GM19193 (cell line): ENCODE results near the gene HGFAC.

Experiments
- POLR2A ChIP-seq: IDR thresholded peaks from 4 replicates; pipeline ENCODE4 v1.6.1; 2011; ENCODE audit not compliant: insufficient read depth, insufficient read length; ENCODE audit errors: extremely low read depth

HGFAC gene

DNA sequence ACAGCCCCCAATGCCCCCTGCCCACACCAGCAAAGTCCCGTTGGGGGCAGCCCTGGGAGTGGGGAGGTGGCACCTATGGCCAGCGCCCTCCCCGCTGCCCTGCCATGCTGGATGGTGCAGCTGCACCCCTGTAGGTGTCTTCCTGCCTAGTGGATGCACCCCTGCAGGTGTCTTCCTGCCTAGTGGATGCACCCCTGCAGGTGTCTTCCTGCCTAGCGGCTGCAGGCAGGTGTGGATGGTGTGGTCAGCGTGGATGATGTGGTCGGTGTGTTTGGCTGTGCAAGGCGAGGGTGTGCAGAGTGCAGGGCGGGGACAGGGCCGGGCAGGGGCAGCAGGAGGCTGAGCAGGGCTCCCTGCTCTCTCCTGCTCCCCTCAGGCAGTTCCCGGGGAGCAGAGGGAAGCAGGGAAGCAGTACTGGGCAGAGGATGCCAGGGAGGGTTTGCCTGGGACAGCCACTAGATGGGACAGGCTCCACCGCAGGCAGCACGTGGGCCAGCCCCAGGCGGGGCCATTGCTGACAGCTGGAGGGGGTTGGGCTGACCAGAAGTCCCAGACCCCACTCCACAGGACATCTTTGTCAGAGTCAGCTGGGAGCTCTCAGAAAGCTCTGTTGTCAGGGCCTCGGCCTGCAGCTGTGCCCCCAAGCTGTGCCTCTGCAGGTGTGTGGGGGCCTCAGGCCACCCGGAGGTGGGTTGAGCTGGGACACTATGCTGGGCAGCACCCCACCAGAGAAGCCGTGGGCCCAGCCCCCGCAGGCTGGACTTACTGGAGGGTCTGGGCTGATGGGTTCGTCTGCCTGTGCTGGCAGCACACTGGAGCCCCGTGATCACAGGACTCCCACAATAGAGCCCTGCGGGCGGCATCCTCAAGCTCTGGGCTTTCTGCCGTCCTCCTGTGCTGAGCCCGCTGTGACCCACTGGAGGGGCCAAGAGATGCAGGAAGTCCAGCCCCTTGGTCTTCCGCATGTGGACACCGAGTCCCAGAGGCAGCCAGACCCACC lies 45.1 kb downstream of the HGFAC start:
- TF ChIP-seq POLR2A, result no peak

DNA sequence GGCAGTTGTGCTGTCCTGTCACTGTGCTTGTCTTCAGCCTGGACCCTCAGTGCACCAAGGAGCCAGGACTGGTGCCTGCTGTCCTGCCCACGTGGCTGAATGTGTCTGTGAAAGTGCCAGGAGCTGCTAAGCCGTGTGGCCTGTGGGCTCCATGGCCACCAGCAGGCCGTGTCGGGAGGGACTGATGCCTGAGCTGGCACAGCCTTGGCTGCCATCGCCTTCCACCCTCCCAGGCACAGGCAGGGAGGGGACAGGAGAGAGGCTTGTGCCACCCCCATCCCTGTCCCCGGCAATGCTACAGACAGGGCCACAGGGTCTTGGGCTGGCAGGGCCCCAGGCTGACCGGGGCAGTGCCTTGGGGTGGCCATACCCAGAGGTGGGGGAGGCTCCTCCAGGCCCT lies 46.1 kb downstream of the HGFAC start:
- TF ChIP-seq POLR2A, result no peak

DNA sequence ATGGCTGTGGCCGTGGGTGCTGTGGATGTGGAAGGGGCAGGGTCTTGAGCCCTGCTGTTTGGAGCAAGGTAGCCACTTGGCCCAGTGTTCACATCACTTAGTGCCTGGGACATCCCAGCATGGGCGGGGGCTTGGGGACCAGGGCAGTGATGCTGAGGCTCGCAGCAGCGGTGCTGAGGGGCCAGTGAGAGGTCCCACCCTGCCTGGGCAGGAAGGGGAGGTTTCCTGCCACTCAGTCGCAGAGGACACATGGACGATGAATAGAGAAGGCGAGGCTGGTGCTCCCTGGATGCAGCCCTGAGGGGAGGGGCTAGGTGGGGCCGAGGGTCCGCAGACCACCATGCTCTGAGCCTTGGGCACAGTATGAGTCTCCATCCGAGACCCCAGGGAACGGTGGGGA lies 47.1 kb downstream of the HGFAC start:
- TF ChIP-seq POLR2A, result no peak

GRCh38 chr4:3489451-3489962 lies 47.7 kb downstream of the HGFAC start:
- TF ChIP-seq POLR2A, result no peak

DNA sequence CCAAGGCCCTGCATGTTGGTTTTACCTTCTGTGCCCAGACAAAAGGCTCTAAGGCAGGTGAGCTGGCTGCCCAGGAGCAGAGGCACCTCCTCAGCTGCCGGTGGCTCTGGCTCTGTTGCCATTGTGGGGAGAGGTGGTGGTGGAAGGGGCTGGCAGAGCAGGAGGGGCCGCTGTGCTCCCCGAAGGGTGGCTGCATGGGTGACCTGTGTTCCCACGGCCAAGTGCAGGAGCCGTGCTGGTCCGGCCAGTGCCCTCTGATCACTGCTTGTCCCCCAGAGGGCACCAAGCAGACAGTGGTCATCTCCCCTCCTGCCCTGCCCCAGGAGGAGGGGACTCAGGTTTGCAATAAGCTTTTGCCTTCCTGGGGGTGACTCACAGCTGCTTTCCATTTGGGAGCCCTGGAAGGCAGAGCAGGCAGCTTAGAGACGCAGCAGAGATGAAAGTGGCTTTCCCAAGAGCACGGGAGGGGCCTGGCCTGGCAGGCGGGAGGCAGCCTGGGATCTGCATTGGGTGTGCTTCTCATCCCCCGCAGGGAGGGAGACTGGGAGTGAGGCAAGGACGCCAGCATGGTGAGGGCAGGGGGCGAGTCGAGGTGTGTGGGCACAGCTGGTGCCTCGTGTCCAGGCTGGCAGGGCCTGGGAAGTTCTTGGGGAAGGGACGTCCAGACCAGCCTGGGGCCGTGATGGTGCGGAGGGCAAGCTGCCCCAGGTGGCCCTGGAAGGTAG lies 50.1 kb downstream of the HGFAC start:
- no peak for TF ChIP-seq POLR2A

GRCh38 chr4:3492741-3493719 lies 51.3 kb downstream of the HGFAC start:
- no peak for TF ChIP-seq POLR2A

DNA sequence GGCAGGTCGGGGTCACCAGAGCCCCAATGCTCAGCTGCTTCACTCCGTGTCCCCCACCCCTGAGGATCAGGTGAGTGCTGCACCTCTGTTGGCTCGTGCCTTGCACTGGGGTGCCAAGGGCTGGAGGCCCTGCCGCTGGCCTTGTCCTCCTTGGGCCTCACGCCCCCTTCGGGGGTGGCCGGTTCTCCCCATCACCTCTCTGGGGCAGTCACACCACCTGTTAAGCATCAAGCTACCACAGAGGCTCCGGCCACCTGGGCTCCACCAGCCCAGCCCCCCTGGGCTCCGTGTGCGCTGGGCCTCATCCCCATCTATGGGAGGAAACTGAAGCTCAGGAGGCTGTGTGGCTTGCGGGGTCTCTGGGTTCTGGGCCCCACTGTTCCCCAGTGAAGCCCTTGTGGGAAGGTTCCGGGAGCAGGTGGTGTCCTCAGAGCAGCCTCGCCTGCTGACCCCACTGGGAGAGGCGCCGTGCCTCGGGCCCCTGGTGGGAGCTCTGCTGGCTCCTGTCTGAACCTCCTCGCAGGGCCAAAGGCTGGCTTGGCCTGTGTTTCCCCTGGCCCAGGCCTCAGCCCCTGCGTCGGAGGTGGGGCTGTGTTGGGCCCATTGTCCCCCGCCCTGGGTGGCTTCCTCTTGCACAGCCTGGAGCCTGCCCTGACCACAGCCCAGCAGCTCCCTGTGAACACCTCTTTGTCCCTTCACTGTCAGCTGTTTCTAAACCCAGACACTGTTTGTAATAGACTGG lies 52.1 kb downstream of the HGFAC start:
- no peak for TF ChIP-seq POLR2A

- TF ChIP-seq POLR2A, result no peak
Measured at GRCh38 chr4:3494462-3494871, 52.7 kb downstream of the HGFAC start.

GRCh38 chr4:3495204-3495975 lies 53.6 kb downstream of the HGFAC start:
- no peak for TF ChIP-seq POLR2A

- no peak for TF ChIP-seq POLR2A
Measured at GRCh38 chr4:3496021-3496420, 54.3 kb downstream of the HGFAC start.

- TF ChIP-seq POLR2A, result no peak
Measured at GRCh38 chr4:3497095-3497494, 55.3 kb downstream of the HGFAC start.

DNA sequence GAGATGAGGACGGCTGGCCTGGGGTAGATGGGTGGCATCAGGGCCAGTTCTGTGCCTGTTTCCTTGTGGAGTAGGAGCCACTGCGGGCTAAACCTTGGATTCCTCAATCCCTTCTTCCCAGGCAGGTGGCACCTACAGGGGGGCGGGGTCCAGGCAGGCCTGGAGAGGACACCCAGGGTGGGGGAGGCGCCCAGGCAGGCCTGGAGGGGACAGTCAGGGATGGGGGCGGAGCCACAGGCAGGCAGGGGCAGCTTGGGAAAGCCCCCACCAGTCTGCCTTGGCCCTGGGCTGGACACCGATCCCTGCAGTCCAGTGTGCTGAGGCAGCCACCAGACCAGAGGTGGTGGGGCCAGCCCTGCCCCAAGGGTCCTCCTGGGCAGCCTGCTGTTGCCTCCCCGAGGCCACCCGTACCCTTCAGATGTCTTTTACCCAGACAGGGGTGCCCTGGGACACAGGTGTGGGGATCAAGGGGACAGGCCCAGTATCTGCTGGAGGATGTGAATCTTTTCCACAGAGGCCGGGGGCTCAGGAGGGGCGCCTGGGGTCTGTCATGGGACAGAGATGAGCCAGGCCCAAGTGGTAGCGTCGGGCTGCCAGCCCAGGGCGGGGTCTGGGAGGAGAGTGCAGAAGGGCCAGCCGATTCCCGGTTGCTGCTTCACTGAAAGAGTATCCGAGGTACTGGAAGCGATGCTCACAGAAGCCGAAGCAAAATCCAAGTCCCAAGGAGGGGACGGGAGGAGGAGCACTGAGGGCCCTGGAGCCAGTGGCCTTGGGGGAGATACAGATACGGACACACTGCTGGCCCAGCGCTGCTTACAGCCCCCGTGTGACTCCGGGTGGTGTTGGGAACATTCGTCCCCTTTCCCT lies 56.0 kb downstream of the HGFAC start:
- no peak for TF ChIP-seq POLR2A
